CD4-positive, alpha-beta T cell treated with Interleukin-2 at 100 ng/mL for 4 hours (primary cell): Measurements from ENCODE around the gene GPC6.

Experiments used
- DNase-seq: peaks from one replicate; pipeline ENCODE4 v3.0.0-alpha.2; 2020; ENCODE audit warnings: low spot score

GPC6 gene

DNA sequence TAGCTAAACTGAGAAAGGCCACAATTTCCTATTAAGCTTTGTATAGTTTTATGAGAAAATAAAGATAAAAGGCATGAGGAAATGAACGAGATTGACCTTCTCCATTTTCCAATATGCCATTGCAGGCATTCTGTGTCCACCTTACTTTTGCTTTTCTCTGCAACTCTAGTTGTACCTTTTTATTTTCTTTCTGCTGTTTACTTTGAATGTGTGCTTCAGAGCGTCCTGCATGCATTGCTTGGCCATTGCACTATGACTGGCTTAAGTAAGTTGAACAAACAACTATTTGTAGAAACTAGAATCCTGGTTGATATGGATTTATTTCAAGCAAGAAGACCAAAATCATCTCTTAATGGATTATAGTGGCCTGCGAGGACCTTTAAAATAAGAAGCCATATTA is 510.3 kb downstream of the GPC6 start:
- DNase-seq, result no peak

DNA sequence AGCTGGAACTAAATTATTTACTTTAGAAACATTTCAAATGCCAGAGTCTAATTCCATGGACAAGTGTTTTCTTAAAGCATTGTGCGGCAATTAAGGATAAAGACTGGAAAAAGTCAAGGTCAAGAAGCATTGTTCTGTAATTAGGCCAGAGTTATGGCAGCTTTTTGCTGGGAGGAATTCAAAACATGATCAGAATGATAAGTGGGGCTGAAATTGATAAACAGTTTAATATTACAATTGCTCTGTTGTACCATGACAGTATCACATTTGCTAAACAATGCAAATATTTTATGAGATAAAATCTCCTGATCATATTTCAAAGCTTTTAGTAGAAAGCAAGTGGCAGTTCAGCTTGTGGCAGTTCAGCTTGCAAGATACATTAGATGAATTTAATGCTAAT is 513.7 kb downstream of the GPC6 start:
- DNase-seq, result no peak

DNA sequence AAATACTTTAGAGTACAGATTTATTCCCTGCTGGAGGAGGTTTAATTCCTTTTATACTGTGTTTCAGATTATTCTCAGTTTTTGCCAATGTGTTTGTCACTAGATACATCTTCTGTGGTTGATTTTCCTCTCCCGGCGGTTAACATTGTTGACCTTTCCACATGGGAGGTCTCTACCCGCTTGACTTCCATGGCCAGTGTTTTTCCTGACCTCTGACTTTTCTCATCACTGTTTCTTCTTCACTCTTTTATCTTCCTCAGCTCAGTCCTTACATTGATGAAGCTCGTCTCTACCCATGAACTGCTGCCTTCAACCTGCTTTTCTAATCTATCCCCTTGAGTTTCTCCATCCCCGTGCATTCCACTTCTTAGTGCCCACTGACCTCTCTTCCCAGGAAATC is 517.4 kb downstream of the GPC6 start:
- DNase-seq, result no peak

DNA sequence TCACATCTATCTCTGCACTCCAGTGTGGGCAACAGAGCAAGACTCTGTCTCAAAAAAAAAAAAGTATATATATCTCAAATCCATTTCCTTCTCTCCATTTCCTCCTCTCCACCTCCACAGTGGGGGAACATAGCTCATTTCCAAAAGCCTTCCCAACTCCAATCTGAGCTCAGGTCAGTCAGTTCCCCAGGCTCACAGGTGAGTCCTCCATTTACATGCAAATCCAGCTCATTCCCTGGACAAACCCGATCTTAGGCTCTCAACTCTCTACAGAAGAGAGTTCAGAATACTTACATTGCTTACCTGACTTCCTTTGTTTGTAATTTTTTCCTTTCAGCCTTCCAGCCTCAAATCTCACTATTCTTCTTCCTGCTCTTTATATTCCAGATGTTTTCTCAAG is 518.3 kb downstream of the GPC6 start:
- DNase-seq, result no peak

DNA sequence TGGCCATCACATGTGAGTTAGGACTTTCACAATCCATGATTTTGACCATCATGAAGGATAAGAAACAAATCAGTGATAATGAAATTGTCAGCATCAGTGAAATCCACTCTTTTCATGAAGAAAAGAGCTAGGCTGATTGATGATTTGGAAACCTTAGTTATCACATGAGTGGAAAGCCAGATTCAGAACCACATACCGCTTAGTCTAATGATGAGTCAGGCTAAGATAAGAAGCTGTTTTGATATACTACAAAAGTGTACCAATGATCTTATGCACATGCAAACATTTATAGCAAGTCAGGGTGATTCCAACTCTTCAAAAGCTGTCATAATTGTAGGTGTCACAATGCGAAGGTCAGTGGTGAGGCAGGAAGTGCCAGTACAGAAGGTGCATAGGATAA is 519.3 kb downstream of the GPC6 start:
- no peak for DNase-seq

DNA sequence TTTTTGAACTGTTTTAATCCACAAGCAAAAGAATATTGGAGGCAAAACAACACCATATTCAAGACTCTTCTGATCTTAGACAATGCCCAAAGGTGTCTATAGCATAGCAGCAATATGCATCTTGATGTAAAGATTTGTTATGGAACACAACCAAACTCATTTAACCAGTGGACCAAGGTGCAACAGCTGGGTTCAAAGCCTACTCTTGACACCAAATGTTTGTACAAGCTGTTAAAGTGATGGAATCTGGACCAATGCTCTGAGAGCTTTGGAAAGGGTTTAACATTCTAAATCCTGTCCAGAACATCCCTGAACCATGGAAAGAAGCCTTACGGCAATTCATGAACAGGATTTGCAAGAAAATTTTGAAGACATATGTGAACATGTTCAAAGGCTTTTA is 520.0 kb downstream of the GPC6 start:
- DNase-seq, result no peak

DNA sequence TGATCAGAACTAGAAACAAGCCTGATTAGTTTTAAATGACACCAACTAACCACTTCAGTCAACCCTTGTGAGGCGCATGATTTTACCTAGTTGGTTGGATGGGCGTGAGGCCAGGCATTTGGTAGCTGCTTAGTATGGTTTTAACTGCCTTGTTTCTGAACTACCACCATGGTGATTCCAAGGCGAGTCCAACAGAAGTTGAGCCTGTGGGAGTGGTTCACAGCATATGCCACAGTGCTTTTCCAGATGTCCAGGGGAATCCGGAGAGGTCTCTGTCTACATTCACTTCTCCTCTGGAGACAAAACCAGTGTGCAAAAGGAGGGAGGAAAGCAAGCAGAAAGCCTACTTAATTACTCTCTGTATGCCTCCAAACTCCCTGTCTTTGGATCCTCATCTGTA is 524.1 kb downstream of the GPC6 start:
- no peak for DNase-seq

DNA sequence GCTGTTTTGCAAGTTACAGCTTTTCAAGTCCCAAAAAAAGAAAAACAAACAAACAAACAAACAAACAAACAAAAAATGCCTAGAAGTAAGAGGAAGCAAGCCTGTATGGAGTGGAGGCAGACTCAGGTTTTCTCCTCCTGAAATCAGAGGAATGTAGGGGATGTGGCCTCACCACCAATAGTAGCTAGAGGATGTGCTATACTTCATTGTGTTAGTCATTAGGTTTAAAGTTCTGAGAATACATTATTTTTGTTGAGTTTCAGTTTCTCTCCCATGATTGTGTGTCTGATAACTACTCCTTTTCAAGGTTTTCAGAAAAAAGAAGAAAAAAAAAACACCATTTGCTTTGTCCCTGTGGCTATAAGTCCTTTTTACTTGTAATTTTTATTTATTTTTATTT is 524.5 kb downstream of the GPC6 start:
- DNase-seq, result no peak

DNA sequence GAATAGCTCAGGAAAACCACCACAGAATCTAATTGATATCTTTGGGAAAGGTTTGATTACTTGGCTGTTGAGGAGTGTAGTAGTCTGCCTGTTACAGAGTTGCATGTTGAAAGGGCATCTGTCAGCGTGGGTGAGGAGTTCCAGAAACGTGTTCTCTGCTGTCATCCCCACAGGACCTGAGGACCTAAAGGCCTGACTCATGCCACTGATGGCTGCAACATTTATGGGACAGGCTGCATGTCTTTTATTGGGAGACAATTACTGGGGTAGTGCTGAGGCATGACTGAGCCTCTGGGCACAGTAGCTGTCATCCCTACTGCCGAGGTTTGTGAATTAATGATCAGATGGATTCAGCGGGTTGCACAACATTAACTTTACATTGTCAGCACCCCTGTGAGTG is 525.9 kb downstream of the GPC6 start:
- DNase-seq, result no peak

DNA sequence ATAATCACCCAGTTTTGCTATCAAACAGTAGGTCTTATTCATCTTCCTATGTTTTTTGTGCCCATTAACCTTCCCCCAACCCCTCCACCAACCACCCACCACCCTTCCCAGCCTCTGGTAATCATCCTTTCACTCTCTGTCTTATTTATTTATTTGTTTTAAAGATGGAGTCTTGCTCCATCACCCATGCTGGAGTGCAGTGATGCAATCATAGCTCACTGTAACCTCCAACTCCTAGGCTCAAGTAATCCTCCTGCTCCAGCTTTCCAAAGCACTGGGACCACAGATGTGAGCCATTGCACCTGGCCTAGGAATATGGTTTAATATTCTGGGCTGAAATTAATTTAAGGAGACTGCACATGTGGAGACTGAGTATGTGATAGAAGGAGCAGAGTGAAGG is 527.0 kb downstream of the GPC6 start:
- DNase-seq, result no peak

DNA sequence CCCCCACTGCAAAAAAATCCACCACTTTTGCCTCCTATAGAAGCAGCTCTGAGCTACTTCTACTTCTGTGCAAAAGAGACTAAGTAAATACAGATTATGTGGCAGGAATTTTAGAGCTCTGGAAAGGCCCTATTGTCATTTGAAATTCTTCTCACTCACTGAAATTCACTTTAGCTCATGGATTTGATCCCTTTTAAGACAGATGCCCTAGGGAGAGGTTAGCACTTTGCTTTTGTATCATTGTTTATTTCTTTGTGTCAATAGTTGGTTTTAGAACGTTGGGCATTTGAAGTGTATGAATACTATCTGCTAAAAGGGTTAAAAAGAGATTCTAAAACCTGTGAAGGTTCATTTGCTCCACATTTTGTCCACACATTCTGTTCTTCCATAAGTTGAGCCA is 528.7 kb downstream of the GPC6 start:
- DNase-seq, result no peak

DNA sequence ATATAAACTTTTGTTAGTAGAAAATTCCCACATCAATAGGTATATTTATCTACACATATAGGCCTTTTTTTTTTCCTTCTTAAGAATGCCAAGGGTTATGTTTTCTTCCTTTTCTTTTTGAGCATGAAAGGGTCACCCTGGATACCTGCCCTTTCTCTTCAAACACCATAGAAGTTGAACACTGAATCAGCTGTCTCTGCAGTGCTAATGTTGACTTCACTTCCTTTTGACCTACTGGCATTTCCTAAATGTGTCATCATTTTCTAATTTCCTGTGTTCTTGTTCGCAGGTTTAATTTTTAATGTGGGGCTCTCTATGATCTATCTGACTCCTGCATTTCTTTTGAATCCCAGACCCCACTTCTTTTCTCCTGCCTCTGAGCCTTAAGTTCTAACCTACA is 532.0 kb downstream of the GPC6 start:
- no peak for DNase-seq

DNA sequence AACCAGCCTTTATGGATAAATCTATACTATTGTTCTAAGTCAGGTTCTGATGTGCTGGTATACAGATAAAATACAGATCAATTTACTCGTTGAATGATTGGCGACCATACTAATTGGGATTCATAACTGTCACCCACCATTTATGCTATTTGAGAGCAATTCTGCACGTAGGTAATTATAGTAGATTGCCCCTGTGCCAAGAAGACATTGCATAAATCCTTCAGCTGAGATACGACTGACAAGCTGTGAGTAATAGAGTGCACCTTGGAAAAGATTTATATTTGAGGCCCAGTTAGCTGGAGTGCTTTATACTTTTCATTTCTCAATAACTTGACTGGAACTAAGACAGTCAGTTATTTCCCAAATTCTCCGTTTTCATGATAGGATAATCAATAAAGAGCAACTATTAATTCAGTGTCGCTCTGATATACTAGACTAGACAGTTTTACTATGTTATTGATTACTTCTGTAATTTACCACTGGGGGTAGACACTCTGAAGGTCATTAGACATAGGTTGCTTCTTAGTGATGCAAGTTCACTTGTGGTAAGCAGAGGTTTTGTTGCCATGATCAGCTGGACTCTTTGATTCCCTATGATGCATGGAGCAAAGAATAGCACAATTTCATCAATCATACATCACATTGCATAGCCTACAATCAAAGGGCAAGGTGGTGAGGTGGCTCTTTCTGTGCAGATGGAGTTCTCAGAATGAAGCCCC is 536.3 kb downstream of the GPC6 start:
- DNase-seq, result no peak

DNA sequence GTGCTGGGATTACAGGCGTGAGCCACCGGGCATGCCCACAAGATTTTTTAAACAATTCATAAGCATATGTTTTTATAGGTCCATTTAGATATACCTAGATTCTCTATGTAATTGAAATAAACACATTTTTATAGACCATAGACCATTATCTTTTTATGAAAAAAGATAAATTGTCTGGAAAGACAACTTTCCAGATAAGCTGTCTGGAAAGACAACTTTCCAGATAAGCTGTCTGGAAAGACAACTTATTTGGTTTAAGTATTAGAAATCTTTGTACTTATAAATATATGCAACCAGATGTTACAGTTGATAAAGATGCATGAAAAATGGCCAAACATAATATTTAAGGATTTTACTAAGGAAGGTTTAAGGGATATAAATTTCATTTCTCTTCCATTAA is 538.5 kb downstream of the GPC6 start:
- DNase-seq, result no peak

DNA sequence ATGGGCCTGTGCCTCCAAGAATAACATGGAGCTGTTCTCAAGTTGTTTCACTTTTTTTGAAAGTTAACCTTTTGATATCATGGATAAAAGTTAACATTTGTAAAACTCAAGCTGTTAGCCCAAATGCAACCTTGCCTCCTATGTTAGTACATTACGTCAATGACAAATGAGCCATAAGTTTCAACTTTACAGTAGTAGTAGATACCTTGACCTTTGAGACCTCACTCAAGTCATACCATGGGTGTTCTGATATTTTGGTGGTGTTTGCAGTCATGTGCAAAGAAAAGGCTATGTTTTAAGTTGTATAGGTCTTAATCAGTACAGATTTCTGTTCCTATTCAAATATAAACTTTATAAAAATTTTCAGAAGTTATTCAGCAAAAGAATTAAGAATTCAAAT is 539.2 kb downstream of the GPC6 start:
- no peak for DNase-seq

DNA sequence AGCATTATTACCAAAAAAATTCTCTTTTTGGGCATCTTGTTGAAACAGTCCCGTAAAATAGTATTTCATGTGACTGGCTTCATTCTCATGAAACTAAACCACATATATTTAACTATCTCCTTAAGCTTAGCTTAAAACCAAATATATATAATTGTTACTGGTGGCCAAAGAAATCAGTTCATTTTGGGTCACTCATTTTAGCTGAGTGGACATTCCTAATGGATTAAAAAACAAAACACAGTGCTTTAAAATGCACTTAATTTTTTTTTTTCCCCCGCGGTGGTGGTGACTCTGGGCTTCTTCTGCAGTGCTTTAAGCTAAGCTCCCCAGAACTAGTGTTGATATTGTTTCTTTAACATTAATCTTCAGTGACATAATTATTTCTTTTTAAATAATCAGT is 540.1 kb downstream of the GPC6 start:
- DNase-seq, result no peak

DNA sequence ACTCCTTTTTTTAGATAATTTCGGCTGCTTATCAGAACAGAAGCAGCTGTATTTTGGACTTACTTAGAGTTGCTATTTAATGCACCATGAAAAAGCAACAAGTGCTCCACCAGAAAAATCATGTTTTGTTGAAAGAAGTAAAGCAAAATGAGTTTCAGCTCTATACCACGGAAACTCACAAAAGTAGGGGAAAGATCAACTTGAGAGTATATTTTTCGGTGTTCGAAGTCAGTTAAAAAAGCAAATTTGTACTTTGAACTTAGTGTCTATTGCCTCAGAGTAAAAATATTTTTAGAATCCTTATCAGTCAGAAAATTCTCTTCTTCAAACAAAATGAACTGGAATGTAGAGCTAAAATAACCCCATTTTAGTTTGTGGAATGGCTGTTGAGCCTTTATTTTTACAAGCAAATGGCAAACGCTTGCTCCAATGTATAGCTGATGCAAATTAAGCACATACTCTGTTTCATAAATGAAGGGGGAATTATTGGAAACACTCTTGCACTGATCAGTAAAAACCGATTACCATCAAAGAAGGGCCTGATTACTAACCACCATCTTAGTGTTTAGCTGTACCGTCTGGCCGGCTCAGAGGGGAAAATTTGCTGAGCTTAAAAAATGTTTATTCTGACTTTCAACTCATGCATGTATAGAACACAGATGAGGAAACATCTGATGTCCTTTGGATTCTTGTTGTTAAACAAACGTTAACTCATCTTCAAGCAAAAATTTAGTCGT is 540.7 kb downstream of the GPC6 start:
- no peak for DNase-seq

DNA sequence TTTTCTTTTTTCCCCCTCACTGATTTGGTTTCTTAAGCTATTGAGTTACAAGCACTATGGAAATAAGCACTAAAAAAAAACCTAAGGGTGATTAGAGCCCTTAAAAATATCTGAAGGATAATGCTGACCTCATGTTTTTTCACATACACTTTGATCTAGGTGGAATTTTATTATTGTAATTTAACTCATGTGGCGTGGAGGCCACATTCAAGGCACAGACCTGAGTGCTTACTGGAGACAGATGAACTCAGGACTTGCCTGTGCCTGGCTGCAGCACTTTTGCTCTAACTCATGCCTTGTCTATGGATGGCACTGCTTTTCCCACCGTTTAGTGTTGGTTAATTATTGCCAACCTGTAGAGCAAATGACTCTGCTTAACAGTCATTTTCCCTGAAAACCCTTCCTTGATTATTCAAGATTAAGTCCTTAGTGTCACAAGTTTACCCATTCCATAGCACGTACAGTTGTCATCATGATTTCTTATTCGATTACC is 541.4 kb downstream of the GPC6 start:
- DNase-seq, result no peak

DNA sequence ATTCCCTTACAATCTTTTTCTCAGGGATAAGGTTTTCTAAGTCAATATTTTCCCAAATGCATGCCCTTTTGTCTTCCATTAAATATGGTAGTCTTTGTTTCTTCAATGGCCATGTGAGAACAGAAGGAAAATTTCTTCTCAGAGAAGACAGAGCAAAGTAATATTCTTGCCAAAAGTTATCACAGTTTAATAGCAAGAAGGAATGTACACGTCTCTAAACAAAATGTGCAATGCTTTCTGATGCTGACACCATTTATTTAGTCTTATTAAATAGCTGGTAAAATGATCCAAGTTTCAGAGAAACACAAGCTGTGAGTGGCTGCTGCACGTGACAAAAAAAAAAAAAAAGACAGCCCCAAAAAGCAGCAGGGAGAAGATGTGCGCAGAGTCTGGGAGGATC is 542.5 kb downstream of the GPC6 start:
- DNase-seq, result no peak

DNA sequence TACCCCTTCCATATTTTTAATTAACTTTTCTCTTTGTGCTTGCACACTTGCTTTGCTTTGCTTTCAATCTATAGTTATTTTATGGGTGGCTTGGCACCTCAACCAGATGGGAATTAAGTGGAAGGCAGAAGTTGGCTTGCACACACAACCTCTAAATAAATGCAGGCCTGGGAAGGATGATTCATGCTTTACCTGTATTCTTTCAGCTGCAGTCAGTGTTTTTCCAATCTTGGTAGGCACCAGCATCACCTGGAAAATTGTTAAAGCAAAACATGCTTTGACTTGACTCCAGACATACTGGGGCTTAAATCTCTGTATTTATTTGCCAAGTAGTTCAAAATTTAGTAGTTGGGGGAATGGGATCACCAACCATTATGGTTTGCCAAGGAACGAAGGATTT is 543.0 kb downstream of the GPC6 start:
- DNase-seq, result no peak

DNA sequence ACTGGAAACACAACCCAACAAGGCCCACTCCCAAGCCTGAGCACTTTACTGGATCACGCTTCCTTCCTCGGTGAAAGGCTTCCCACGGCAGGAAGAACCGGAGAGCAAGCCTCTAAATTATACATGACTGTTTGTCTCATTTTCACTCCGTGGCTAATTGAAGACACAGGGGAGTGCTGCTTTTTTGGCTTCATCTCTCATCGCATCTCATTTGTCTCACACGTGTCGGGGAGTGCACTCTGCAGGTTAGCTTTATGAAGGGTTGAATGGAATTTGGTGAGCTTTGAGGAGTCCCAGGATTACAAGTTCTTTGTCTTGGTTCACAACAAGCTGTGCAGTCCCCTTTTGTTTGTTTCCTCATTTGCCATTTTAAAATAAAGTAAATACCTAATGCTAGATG is 544.6 kb downstream of the GPC6 start:
- no peak for DNase-seq

DNA sequence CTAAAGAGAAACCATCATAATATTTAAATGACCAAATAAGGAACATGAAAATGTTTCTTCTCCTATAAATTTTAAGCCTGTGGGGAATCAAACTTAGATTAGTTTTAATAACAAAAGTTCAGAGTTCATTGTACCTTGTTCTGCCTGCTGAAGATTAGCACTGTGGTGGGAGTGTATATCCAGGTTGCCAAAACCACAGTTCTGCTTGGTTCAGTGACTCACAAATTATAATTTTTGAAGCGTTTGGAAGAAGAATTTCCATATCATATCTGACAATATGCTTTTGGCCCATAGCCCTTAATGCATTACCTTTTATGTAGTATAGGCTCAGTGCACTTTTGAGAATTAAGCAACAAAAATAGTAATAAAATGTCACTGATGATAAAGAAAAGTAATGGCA is 545.2 kb downstream of the GPC6 start:
- no peak for DNase-seq

DNA sequence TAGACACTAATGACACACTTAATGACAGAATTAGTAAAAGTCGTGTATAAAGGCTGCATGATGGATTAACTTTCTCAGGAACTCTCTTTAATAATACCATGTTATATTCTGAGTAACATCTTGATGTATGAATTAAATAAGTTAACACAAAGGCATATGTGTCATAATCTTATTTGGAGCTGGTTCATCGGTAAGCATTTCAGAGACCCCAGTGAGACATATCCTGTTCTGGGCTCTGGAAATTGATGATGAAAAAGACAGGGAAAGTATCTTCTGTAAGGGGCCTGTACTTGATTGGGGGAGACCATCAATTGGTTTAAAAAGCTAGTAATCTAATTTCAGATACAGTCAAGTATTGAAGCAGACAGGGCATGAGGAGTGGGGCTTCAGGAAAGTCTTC is 547.9 kb downstream of the GPC6 start:
- DNase-seq, result no peak

DNA sequence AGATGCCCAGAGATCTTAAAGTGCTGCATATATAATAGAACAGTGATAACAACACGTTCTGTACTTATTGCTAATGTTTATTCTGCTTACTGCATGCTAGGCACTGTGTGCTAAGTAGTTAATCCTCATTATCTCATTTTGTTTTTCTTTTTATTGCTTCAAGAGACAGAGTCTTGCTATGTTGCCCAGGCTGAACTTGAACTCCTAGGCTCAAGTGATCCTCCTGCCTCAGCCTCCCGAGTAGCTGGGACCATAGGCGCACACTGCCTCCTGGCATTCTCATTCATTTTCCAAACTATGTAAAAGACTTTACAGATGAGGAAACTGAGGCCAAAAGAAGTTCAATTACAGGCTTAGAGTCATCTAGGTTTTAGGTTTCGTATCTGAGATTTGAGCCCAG is 548.4 kb downstream of the GPC6 start:
- DNase-seq, result no peak
